Lung (tissue), 12 donors: Measurements from ENCODE around the gene MAN1A1. TPM values are rescaled to one million over a fixed set of nuclear protein-coding genes. Genes with fewer than 3 reads are reported as not detected.

Source experiments
- ATAC-seq: fragments of 200-7000 bp; cut with Tn5 transposase; one replicate; pipeline ENCODE4 v1.9.1; 2020; ENCODE audit warnings: moderate number of reproducible peaks; ENCODE audit not compliant: insufficient read depth, low FRiP score
- DNase-seq, 3 donors: peaks; one replicate each; pipeline ENCODE4 v3.0.0-alpha.2; 2013 to 2017
- H3K27ac ChIP-seq, 2 donors: one replicate each; pipeline ENCODE4 v1.5.1; 2013; ENCODE audit warnings: mild to moderate bottlenecking in 2 of 2, moderate library complexity in 2 of 2, control low read depth in 1 of 2, inconsistent platforms in 1 of 2, low read depth in 1 of 2, low read length in 1 of 2
- H3K27me3 ChIP-seq, 3 donors: one replicate each; pipeline ENCODE4 v1.5.1; 2013; ENCODE audit warnings: low read length in 2 of 3; ENCODE audit not compliant: control insufficient read depth in 3 of 3, insufficient read depth in 3 of 3
- H3K36me3 ChIP-seq, 4 donors: one replicate each; pipeline ENCODE4 v1.5.1; 2013; ENCODE audit warnings: low read length in 4 of 4, mild to moderate bottlenecking in 1 of 4, moderate library complexity in 1 of 4; ENCODE audit not compliant: control insufficient read depth in 4 of 4, insufficient read depth in 4 of 4
- H3K4me1 ChIP-seq, 5 donors: one replicate each; pipeline ENCODE4 v1.5.1; 2013; ENCODE audit warnings: low read length in 5 of 5, mild to moderate bottlenecking in 2 of 5, moderate library complexity in 1 of 5; ENCODE audit not compliant: control insufficient read depth in 5 of 5, insufficient read depth in 5 of 5
- H3K4me3 ChIP-seq: one replicate; pipeline ENCODE4 v1.5.1; 2013; ENCODE audit warnings: mild to moderate bottlenecking, control low read depth, moderate library complexity
- H3K9ac ChIP-seq, 2 donors: one replicate each; pipeline ENCODE4 v1.5.1; 2013; ENCODE audit warnings: low read length in 2 of 2, control low read depth in 1 of 2; ENCODE audit not compliant: insufficient read depth in 1 of 2
- H3K9me3 ChIP-seq, 4 donors: one replicate each; pipeline ENCODE4 v1.5.1; 2013; ENCODE audit warnings: low read length in 3 of 4, mild to moderate bottlenecking in 1 of 4, moderate library complexity in 1 of 4; ENCODE audit not compliant: control insufficient read depth in 4 of 4, insufficient read depth in 3 of 4
- WGBS, 2 donors: extraction: QIAGEN DNeasy Blood & Tissue Kit; methylation state at CpG; one replicate each; pipeline ENCODE4 v1.1.7; 2013; 5-methylcytosine and 5-hydroxymethylcytosine counted together
- polyA plus RNA-seq, 2 donors: library from polyadenylated mRNA; stranded (reverse); fragments of 200-250 nt; gene quantifications; one replicate each; pipeline ENCODE4 v1.2.1, GENCODE V29; 2013
- total RNA-seq, 2 donors: library from RNA; depleted of rRNA in 1 of 2; stranded (reverse); fragments of >200 nt in 1 of 2; gene quantifications; one replicate each; pipeline ENCODE4 v1.2.1, GENCODE V29; 2014 to 2021
- TF ChIP-seq, protein P1 (sequence below): IDR thresholded peaks from 2 replicates; pipeline ENCODE4 v1.5.1; 2012; ENCODE audit warnings: mild to moderate bottlenecking; ENCODE audit errors: control extremely low read depth, extremely low read depth
- donor health status: control.
- donor health status: control.
- donor health status: Bipolar disorder and iron deficiency.
- donor health status: healthy.
- donor health status: DM: yes; HTN: yes; CAD: no.

The MAN1A1 gene
- total and polyA plus RNA-seq, 4 donors, result 13.9 to 71.0 (median 48.2) TPM

DNA sequence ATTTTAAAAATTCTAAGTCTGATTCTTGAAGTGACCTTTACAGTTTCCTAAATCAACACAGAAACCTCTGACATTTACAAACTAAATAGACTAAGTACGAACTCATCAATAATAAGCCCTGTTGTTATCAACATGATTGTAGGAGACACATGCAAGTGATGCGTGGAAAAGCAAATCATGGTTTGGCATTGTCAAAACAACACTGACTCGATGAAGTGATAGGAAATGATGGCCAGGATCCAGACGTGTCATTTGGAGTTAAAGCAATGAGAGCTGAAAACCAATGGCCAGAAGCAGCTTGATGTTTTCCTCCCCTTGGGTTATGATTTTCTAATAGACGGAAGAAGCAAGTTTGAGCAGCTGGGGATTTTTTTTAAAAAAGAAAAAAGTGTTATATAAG, 153.7 kb downstream of the MAN1A1 start:
- WGBS, 2 donors, result 71 to 77% methylated on average over 5 of the region's 5 CpGs
- DNase-seq (peak; percentile 84 to 97 (median 95)), ATAC-seq (no peak)
- H3K27ac ChIP-seq, result no peak overlapping the region
- TF ChIP-seq, protein P1, sequence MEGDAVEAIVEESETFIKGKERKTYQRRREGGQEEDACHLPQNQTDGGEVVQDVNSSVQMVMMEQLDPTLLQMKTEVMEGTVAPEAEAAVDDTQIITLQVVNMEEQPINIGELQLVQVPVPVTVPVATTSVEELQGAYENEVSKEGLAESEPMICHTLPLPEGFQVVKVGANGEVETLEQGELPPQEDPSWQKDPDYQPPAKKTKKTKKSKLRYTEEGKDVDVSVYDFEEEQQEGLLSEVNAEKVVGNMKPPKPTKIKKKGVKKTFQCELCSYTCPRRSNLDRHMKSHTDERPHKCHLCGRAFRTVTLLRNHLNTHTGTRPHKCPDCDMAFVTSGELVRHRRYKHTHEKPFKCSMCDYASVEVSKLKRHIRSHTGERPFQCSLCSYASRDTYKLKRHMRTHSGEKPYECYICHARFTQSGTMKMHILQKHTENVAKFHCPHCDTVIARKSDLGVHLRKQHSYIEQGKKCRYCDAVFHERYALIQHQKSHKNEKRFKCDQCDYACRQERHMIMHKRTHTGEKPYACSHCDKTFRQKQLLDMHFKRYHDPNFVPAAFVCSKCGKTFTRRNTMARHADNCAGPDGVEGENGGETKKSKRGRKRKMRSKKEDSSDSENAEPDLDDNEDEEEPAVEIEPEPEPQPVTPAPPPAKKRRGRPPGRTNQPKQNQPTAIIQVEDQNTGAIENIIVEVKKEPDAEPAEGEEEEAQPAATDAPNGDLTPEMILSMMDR, result no peak
- peaks cover 0 to 25% (median 3%) of the 10 kb centered on the region in 5 donors for H3K4me1 ChIP-seq
- no peak overlapping the region for H3K9ac ChIP-seq
- H3K4me3 ChIP-seq, result no peak overlapping the region
- H3K27me3 ChIP-seq, result no peaks in the 10 kb centered on the region
- H3K36me3 ChIP-seq, result peaks cover 0 to 16% (median 4%) of the 10 kb centered on the region in 4 donors
- H3K9me3 ChIP-seq, result no peaks in the 10 kb centered on the region

DNA sequence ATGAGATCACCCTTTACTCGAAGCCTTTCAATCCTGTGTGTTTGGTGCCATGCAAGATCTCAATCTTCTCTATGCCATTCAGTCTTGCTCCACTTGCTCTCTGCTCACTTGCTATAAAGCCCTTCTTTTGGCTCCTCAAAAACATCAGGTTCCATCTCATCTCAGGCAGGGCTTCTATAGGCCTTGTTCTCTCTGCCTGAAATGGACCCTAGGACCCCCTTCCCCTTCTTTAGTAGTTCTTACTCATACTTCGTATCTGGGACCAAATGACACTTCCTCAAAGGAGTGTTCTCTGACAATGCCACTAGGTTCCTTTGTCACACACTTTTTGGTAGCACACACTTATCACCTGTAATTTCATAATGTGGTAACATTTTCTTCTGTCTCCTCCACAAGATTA, 154.4 kb downstream of the MAN1A1 start:
- DNase-seq, result no peak
- ATAC-seq, result no peak
- no peak overlapping the region for H3K27ac ChIP-seq
- WGBS, 2 donors, result 92 to 93% methylated on average over 2 of the region's 2 CpGs
- peaks cover 0 to 16% (median 4%) of the 10 kb centered on the region in 4 donors for H3K36me3 ChIP-seq
- H3K4me1 ChIP-seq, result peaks cover 0 to 25% (median 3%) of the 10 kb centered on the region in 5 donors
- no peaks in the 10 kb centered on the region for H3K9me3 ChIP-seq
- TF ChIP-seq, protein P1, result no peak
- no peaks in the 10 kb centered on the region for H3K27me3 ChIP-seq
- no peak overlapping the region for H3K4me3 ChIP-seq
- no peak overlapping the region for H3K9ac ChIP-seq

DNA sequence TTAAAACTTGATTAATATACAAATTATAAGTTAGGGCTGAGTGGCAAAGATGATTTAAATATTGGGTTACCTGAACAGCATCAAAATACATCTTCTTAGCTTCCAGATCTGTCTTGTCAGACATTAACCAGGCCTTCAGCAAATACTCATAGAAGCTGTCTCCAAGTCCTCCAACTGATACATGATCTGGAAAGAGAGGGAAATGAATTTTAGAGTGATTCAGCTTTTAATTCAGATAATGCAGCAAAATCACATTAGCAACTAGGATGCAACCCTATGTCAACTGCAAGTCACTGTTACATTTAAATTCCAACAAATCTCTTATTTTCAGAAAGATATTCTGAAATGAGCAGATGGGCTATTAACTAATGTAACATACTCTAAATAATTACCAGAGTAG, 155.9 kb downstream of the MAN1A1 start:
- peaks cover 6 to 19% (median 9%) of the 10 kb centered on the region in 4 donors for H3K36me3 ChIP-seq
- no peaks in the 10 kb centered on the region for H3K27me3 ChIP-seq
- no peak overlapping the region for H3K4me3 ChIP-seq
- no peak overlapping the region for H3K9ac ChIP-seq
- DNase-seq (no peak), ATAC-seq (no peak)
- TF ChIP-seq, protein P1, result no peak
- H3K4me1 ChIP-seq, result peaks cover 0 to 21% (median 3%) of the 10 kb centered on the region in 5 donors
- no peaks in the 10 kb centered on the region for H3K9me3 ChIP-seq
- H3K27ac ChIP-seq, result no peak overlapping the region

DNA sequence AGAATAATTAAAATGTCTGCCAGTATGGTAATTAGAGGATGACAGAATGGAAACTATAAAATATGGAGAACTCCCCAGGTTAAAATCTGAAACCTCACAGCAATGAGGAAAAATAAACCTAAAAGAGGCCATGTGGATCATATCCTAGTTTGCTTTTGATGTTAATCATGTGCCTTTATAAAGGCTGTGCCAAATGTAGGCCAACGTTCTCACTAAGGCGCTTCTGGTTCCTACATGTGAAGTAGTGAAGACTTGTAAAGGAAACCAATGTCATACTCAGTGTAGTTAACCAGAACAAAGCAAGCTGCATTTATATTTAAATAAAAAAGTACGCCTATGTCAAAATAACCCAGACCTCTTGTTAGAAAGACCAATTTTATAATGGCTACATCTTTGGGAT, 157.4 kb downstream of the MAN1A1 start:
- Histone ChIP-seq H3K36me3 (peaks cover 6 to 22% (median 11%) of the 10 kb centered on the region in 4 donors), H3K27me3 (no peaks in the 10 kb centered on the region), H3K4me1 (peaks cover 0 to 18% (median 3%) of the 10 kb centered on the region in 5 donors), H3K27ac (no peak overlapping the region), H3K9me3 (no peaks in the 10 kb centered on the region), H3K9ac (no peak overlapping the region), H3K4me3 (no peak overlapping the region)
- DNase-seq (peak in 1 of 3 donors; percentile 27), ATAC-seq (no peak)
- TF ChIP-seq, protein P1, result no peak
- WGBS, 2 donors, result 84 to 97% methylated on average over 3 of the region's 3 CpGs
